T-helper 2 cell treated with Interferon-gamma antibody and Interleukin-4, amounts not matched to agents 100 ng/mL and 5 ng/mL, for 36 hours (primary cell): ENCODE measurements around the gene UBA6. TPM values are rescaled to one million over a fixed set of nuclear protein-coding genes. Genes with fewer than 3 reads are reported as not detected.
"Not testable (repeated sequence)": the region's sequence is repeated elsewhere in the genome, so short reads cannot be mapped to it uniquely, and the experiment has no call there.

Experiments
- intact Hi-C: fragments of 100-400 bp; cut with micrococcal nuclease; formaldehyde crosslinking; loops from one replicate; pipeline ENCODE4 v1.15.1; 2023
- total RNA-seq: library from RNA; stranded (reverse); gene quantifications from 2 replicates; pipeline ENCODE4 v1.2.3, GENCODE V29; 2022

UBA6 gene
- 59.5 and 69.9 TPM in 2 replicates for total RNA-seq

DNA sequence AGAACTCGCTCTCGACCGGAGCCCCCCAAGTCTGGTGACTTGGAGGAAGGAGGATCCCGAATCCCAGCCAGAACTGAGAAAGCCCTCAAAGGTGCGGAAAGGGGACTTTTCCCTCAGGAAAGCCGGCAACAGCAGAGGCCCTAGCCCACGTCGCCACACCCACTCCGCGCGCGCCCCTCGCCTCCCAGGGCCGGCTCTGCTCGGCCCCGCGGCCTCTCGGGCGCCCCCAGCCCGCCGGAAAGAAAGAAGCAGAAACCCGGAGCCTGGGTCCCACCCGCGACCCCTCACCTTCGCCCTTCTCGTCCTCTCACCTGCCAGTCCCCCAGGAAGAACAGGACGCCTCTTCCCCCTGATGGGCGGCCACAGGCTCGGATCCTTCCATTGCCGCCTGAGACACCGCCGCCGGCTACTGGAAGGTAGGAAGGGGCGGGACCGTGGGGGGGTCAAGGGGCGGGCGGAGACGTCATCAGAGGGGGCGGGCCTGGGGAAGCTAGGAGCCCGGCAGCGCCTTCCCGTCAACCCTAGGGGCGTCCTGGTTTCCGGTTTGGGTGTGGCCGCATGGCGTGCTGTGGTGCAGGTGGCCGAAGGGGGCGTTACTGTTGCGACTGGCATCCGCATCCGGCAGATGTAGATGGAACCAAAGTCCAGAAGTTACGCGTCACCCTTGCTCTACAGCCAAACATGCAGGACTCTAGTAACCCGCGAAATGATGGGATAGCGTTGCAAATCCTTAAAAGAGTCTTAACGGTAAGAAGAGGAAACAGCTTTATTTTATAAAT, at the start of gene UBA6:
UBA6 (minus strand) TSS at position 418 of the 779 bp plus-strand sequence; CDS start at position 382, 36 bp downstream.
- intact Hi-C loops: loop anchor here (1.0 to 5.0 kb wide), 6 partner anchors 16 to 649 kb away; partner anchors contain the start of genes CENPC and YTHDC1

DNA sequence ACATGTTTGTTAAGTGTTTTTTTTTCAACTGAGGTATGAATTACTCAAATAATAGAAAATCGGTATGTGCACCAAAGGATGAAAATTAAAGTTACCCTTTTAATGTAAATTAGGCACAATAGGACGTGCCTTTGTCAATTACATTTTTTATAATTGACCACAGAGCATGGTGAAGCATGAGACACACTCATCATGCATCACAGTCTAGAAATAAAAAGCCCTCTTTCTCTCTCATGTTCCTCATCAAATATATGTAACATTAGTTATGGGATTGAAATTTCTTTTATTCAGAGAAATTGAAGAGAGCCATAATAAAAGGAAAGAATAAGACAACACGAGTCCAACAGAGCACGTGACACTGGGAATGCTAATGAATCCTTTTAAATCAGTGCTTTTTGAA, 49.7 kb upstream of the UBA6 start:
- intact Hi-C loops: no loop called here

DNA sequence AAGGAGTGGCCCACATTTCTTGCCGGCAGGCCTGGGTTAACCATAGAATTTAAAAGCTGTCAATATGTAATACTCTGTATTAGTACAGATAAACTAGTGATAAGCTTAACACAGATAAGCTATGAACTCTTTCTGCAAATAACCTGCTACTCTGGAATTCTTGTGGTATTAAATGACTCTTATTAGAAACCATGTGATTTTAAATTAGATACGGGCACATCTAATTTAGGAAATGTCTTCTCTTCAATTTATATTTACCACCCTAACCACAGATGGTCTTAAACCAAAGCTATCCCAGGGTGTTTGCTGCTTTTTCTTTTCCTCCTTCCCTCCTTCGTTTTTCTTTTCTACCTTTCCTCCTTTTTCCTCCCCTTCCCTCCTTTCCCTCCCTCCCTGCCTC, 48.3 kb upstream of the UBA6 start:
- intact Hi-C loops: loop anchor here (5.0 to 10.0 kb wide), 3 partner anchors 47 to 426 kb away; partner anchors contain the start of gene UBA6

DNA sequence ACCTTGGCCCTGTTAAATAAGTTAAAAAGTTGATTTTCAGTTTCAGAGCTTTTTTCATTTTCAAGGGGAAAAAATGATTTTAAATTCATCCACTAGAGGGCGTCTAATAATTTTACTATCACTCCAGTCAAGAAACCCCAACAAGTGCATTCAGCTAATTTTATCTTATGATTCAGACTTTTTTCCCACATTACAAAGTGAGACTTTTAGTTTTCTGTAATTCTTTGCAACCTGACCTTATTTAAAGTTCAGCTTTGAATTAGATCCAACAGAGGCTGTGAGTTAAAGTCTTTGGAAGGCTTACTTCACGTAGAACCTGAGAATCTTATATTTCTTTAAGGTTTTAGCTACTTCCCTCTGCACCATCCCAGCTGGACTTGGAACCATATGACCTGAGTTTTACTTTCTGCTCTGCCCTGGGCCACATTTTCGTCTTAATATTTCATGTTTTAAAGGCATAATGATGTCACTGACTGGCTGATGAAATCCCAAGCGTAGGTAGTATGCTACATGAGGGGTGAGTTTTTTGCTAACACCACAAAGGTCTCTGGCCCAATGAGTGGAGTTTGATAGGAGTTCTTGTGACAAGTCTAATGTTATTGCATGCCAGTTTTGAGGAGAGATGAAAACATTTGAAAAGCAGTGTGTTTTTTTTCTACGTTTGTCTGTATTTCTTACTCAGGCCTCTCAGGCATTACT, 46.0 kb upstream of the UBA6 start:
- intact Hi-C loops: loop anchor here (2.0 to 10.0 kb wide), 4 partner anchors 45 to 428 kb away; partner anchors contain the start of gene UBA6

DNA sequence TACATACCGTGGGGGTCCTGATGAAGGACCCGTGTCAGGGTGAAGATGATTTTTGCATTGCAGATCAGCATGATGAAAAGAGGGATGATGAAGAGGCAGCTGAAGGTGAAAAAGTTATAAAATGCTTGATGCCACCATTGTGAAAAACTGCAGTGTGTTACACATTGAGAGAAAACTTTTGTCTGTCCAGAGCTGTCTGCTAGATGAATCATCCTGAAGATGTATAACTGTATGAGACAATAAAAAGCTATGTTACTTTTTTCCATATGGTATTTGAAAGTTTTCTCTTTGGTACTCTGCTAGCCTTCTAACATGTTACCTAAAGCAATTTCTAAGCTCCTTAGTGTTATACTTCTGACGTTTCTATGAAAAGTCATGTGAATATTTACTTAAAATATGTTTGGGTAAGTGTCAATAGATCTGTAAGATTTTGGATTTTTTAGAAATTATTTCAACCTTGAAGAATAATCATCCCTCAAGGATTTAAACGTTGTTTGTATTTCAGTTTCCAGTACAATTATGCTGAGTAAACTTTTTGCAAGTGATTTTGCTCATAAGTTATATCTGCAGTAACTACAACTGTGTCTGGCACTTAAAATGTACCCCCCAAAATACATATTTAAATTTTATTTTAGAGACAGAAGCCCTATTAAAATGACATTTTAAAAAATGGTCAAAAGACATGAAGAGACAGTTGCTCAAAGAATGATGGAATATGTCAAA, 43.8 kb upstream of the UBA6 start:
- intact Hi-C loops: loop anchor here (5.0 to 10.0 kb wide), 3 partner anchors 42 to 430 kb away; partner anchors contain the start of gene UBA6

DNA sequence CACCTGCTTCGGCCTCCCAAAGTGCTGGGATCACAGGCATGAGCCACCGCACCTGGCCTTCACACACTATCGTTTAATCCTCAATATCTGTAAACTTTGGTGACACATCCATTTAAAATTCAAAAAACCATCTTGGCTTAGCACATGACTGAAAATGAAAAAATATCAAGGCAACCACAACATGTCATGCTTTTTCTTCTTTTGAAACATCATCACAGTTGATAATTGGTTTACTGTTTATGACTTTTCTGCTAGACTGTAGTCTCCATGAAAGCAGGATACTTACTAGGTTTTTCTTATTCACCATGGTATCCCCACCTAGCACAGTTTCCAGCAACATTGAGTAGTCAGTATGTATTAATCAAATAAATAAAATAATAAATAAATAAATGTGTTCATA, 42.2 kb upstream of the UBA6 start:
- intact Hi-C loops: loop anchor here (10.0 kb wide), 2 partner anchors 162 to 432 kb away; no protein-coding TSS in a partner anchor

DNA sequence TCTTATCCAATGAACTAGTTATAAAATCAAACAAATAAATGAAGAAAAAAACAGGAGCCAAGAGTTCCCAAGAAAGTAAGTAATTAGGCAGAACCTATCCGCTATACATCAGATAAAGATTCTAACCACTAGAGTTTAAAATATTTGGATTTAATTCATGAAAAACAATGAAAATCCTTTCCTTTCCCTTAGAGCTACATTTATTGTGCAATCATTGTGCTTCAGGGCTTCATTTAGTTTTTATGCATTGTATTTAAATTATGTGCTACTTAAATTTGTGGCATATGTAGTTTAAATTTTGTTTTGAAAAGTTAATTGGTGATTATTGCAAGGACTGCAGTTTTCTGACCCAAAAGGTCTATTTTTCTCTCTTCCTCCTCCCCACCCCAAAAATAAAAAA, 35.3 kb upstream of the UBA6 start:
- intact Hi-C loops: no loop called here

DNA sequence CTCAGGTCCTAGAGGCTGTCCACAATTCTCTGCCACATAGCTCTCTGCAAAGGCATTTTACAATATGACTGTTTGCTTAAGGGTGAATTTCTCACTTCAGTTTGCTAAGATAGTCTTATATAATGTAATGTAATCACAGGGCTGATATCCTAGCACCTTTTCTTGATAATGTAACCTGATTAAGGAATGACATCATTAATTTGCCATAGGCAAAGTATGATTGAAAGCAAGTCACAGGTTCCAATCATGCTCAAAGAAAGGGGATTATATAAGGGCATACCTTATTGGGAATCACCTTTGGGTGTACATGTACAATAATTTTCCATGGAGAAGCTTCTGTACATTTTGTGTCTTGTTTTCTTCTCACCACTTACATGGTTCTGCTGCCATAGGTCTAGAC, 34.4 kb upstream of the UBA6 start:
- intact Hi-C loops: no loop called here

DNA sequence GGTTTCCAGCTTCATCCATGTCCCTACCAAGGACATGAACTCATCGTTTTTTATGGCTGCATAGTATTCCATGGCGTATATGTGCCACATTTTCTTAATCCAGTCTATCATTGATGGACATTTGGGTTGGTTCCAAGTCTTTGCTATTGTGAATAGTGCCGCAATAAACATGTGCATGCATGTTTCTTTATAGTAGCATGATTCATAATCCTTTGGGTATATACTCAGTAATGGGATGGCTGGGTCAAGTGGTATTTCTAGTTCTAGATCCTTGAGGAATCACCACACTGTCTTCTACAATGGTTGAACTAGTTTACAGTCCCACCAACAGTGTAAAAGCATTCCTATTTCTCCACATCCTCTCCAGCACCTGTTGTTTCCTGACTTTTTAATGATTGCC, 29.6 kb upstream of the UBA6 start:
- intact Hi-C loops: not testable (repeated sequence)

DNA sequence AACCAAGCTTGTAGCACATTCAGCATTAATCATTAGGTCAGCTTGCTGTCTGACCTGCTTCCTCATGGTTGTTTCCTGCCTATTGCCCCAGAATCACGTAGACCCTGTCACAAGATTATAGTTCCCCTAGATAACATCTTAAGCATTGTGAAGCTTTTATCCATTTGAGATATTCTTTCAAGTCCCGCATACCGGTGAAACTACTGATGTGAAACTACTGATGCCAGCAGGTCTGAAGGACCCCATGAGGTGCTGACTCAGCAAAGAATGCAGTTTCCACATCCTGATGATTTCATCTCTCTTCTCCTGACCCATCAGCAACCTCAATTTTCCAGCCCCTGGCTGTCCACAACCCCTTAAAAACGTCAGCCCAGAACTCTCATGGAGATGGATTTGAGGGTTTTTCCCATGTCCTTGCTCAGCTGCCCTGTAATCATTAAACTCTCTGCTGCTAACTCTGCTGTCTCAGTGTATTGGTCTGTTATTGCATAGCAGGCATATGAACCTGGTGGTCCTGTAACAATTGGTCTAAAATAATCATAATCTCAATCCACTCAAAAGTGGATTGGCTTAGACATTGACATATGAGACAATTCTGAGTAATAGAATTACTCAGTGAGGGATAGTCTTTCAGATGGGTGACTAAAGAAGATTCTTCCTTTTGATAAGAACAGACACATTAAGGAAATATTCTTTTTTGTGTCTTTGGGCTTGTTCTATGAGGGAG, 26.3 kb upstream of the UBA6 start:
- intact Hi-C loops: no loop called here

DNA sequence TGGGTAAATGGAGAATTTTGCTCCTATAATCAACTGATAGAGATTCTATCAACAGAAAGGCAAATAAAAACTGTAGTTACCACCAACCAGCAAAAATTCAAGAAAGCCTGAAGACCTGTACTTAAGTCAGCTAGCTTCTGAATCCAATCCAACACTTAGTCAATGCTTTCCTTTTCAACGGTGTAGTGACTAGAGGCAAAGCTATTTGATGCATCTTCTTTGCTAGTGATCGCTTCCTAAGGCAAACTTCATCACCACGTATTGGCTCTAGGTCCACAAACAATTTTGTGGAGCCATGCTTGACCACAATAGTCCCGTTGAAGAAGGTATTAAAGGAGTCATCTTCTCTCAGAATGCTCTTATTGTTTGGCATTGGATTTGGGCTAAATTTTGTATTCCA, 25.0 kb upstream of the UBA6 start:
- intact Hi-C loops: no loop called here

DNA sequence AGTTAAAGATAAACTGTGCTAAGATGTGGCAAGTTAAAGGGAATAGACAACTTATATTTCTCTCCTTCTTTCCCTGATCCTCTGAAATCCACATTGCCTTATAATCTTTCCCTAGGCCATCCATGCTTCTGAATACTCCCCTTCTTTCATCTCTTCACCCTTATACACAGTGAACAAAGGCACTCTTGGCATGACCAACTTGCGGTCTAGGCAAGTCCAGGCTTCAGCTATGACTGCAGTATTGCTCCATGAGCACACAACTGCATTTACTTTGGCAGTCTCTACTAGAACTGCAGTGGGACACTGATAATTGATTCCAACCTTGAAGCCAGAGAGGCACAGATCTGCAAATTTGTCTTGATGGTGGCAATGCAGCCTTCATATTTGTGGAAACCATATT, 24.2 kb upstream of the UBA6 start:
- intact Hi-C loops: no loop called here

DNA sequence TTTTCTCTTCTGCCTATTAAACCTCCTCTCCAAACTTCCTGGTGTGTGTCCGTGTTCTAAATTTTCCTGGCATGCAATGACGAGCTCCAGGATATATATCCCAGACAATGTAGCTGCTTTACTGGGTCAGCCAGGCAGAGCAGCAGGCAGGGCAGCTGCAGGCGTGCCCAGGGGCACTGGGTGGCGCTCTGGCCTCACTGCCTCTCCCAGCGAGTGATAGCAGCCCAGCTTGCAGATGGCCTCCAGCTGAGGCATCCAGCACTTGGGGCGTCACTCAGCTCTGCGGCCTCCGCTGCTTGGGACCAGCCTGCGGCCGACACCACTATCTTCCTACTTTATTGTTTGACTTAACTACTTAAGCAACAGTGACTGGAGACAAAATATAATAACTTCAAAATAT, 23.0 kb upstream of the UBA6 start:
- intact Hi-C loops: no loop called here

DNA sequence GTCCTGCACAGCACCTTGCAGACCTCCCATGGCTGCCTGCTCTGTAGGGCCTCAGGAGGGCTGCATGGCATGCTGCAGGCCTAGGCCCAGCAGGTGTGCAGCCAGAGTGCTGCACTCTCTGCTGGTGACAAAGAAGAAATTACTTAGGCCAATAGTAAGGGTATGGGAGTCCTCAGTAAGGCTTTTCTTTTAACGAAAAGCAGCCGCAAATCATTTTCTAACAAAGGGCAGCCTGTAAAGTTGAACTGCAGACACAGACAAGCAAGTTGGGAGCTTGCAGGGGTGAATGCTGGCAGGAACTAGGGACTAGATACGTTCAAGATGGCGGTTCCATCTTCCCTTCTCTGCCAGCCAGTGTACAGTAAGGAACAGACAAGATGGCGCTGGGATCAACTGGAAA, 22.4 kb upstream of the UBA6 start:
- intact Hi-C loops: no loop called here

DNA sequence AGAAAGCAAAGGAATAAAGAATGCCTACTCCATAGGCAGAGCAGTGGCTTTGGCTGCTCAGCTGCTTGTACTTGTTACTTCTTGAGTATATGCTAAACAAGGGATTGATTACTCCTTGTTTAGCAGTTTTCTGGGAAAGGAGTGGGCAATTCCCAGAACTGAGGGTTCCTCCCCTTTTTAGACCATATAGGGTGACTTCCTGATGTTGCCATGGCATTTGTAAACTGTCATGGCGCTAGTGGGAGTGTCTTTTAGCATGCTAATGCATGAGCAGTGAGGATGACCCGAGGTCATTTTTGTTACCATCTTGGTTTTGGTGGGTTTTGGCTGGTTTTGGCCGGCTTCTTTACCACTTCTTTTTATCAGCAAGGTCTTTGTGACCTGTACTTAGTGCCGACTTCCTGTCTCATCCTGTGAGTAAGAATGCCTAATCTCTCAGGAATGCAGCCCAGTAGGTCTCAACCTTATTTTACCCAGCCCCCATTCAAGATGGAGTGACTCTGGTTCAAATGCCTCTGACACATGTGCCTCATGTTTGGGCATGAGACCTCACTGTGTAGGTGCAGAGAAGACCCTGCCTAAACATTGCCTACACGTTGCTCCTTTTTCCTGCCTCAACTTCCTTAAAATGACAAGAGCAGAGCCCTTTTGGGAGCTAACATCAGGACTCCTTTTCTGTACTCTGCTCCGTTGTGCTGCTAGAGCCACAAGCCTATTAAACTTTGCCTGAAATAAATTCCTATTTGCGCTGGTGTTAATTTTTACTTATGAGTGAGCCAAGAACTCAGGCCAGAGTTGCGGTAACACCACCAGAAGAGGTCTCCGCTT, 21.0 kb upstream of the UBA6 start:
- intact Hi-C loops: no loop called here

DNA sequence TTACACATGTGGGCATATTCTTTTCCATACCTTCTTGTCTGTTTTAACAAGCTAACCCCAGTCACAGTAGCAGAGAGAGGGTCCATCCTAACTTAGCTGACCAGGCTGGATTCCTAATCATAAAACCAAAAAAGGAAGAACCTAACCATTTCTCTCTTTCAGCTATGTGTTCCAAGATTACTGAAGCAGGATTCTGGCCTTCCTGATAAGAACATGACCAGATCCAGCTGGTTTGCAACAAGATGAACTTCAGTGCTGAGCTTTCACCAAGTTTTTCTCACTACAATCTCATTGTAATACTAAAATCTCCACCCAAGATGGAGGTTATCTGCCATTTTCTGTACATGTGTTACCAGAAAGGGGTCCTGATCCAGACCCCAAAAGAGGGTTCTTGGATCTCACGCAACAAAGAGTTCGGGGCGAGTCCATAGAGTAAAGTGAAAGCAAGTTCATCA, 20.4 kb upstream of the UBA6 start:
- intact Hi-C loops: no loop called here

DNA sequence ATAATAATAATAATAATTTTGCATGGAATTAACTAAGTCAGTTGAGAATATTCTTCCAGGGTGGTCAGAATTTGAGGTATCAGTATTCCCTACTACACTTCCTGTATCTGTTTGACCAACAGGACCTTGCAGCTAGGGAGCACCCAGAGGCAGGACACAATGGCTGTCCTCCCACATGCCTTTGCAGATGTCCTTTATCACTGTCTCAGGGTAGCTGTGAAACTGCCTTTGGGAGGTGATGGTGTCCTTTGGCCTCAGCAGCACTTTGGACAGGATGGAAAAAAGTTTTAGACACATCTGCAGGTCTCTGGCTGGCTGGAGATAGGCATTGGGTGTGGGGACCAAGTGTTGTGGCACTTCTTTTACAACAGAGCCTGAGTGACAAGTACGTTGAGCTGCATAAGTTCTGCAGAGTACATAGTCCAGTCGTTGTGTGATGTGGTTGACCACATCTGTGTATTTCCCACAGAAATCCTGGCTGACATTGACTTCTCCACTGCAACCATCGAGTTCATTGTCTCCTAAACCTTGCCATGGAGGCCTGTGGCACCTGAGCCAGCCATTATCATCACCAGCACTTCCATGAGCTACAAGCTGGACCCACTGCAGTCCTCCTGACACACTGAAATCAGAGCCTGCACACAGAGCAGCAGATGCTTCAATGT, 19.1 kb upstream of the UBA6 start:
- intact Hi-C loops: no loop called here

DNA sequence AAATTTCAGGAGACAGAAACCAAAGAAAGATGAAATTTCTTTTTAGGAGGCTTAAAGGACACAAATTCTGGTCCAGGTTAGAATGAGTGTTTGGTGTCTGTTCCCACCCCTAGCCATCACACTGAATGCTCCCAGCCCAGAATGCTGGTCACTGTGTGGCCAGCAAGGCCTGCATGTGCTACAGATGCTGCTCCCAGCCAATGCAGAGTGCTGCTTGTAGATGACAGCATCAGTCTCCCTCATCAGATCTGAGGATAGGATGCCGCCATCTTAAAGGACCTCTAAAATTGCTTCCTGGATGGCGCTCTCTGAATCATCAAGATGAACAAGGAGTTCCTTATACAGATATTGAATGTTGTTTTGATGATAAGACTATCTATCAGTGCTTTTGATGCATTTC, 17.9 kb upstream of the UBA6 start:
- intact Hi-C loops: no loop called here

DNA sequence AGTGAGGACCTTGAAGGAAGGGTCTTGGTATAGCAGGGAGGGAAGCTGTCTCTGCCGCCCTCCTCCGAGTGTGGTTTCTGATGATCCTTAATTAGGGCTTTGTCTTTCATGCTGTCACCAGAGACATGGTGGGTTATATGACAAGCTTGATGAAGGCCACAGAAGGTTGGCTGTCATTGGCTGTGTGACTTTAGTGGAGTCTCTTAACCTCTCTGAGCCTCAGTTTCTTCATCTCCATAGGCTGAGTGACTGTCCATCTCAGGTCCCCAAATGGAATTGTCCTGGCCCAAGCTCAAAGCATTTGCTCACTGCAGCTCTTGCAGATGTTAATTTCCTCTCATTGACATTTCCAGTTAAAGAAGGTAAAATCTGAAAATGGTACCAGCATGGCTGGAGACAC, 16.6 kb upstream of the UBA6 start:
- intact Hi-C loops: no loop called here

DNA sequence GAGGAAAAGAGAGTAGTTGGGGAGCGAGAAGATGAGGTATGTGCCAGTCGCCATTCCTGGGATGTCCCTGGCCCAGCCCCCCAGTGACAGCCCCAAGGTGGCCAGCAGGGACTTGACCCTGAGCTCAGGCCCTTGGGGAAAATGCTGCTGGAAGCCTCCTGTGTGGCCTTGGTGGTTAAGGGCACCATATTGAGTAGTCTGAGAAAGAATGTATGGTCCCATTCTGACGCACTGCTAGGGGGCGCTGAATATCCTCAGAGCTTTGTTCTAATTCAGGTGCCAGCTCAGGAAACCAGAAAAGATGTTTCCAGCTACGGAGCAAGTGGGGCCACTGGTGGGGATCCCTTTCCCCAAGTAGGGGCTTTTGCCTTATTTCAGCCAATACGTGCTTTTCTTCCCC, 14.0 kb upstream of the UBA6 start:
- intact Hi-C loops: no loop called here
